ENCODE results near the gene ZNF628.

DNA sequence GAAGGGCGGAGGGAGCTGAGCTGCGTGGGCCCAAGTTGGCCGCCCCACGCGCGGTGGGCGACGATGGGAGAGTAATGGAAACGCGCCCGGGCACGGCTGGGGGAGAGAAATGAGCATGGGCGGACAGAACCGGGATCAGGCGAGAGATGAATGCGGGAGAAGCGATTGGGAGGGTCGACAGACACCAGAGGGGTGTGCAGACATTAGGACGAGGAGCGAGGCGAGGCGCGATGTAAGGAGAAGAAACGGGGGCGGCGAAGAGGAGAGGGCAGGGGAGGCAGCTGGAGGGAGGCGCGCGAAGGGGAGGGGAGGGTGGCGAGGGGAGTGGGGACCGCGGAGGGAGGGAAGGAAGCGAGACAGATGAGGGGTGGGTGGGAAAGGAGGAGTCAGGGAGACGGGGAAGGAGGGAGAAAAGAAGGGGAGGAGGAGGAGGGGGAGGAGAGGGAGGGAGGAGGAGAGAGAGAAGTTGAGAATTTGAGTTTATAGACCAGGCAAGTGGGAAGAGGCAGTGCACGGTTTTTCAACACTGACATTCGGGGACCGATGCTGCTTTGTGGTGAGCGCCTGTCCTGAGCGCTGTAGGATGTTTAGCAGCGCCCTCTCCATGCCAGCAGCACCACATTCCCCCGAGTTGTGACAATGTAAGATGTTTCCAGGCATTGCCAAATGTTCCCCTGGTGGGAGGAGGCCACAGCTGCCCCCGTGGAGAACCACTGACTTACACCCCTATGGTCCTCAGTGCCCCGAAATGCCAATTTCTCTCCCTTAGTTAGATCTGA is 33.2 kb upstream of the ZNF628 start, which contains the start of gene SHISA7:
- TF ChIP-seq EZH2 (IDR thresholded peaks at IDR 0.05; ENCODE audit: low read length, missing control alignments) = peak; percentile 97
- TF ChIP-seq, protein P1, sequence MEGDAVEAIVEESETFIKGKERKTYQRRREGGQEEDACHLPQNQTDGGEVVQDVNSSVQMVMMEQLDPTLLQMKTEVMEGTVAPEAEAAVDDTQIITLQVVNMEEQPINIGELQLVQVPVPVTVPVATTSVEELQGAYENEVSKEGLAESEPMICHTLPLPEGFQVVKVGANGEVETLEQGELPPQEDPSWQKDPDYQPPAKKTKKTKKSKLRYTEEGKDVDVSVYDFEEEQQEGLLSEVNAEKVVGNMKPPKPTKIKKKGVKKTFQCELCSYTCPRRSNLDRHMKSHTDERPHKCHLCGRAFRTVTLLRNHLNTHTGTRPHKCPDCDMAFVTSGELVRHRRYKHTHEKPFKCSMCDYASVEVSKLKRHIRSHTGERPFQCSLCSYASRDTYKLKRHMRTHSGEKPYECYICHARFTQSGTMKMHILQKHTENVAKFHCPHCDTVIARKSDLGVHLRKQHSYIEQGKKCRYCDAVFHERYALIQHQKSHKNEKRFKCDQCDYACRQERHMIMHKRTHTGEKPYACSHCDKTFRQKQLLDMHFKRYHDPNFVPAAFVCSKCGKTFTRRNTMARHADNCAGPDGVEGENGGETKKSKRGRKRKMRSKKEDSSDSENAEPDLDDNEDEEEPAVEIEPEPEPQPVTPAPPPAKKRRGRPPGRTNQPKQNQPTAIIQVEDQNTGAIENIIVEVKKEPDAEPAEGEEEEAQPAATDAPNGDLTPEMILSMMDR (conservative IDR thresholded peaks at IDR 0.05 in 1 of 2, IDR thresholded peaks at IDR 0.05 in 1 of 2; ENCODE audit: low read depth in 1 of 2, low read length in 2 of 2) = no peak

All from fibroblast of lung (primary cell).